Adipocyte (in vitro differentiated cells): ENCODE measurements around the gene UNC93A.
"Not testable (repeated sequence)": the region's sequence is repeated elsewhere in the genome, so short reads cannot be mapped to it uniquely, and the experiment has no call there.

ENCODE experiments used
- DNase-seq: peaks from one replicate; pipeline ENCODE4 v3.0.0-alpha.2; 2015; ENCODE audit warnings: low read depth
- H3K27me3 ChIP-seq: replicated peaks from 2 replicates; pipeline ENCODE4 v1.7.0; 2013; ENCODE audit warnings: mild to moderate bottlenecking, low read length, moderate library complexity; ENCODE audit not compliant: control insufficient read depth, insufficient read depth
- H3K36me3 ChIP-seq: 2 replicates; pipeline ENCODE4 v1.7.0; 2013; ENCODE audit warnings: low read length, mild to moderate bottlenecking, moderate library complexity; ENCODE audit not compliant: control insufficient read depth, insufficient read depth, severe bottlenecking
- H3K4me1 ChIP-seq: 2 replicates; pipeline ENCODE4 v1.7.0; 2013; ENCODE audit warnings: mild to moderate bottlenecking, low read length, moderate library complexity; ENCODE audit not compliant: control insufficient read depth, insufficient read depth
- H3K4me3 ChIP-seq: 2 replicates; pipeline ENCODE4 v1.7.0; 2013; ENCODE audit warnings: mild to moderate bottlenecking, low read length, moderate library complexity
- H3K9ac ChIP-seq: 2 replicates; pipeline ENCODE4 v1.7.0; 2013; ENCODE audit warnings: mild to moderate bottlenecking, low read length, moderate library complexity
- H3K9me3 ChIP-seq: 2 replicates; pipeline ENCODE4 v1.7.0; 2013; ENCODE audit warnings: mild to moderate bottlenecking, low read length, moderate library complexity; ENCODE audit not compliant: control insufficient read depth

The UNC93A gene

GRCh38 chr6:167255918-167256553, 35.1 kb upstream of the UNC93A start:
- H3K36me3 ChIP-seq = no peaks in the 10 kb centered on the region
- H3K9ac ChIP-seq = no peak overlapping the region
- no peak overlapping the region for H3K4me3 ChIP-seq
- H3K9me3 ChIP-seq = peaks cover 8% of the 10 kb centered on the region
- no peak for DNase-seq
- H3K27me3 ChIP-seq = peaks cover 3% of the 10 kb centered on the region
- H3K4me1 ChIP-seq = no peaks in the 10 kb centered on the region

- no peak for DNase-seq
- Histone ChIP-seq H3K9me3 (peaks cover 11% of the 10 kb centered on the region), H3K27me3 (no peaks in the 10 kb centered on the region)
Observed at GRCh38 chr6:167258646-167259045, 32.5 kb upstream of the UNC93A start.

GRCh38 chr6:167266057-167266829, 24.9 kb upstream of the UNC93A start:
- H3K4me3 ChIP-seq, H3K36me3 ChIP-seq, DNase-seq: not testable (repeated sequence)

More at GRCh38 chr6:167258646-167259045, 32.5 kb upstream of the UNC93A start:
- H3K4me1 ChIP-seq = no peaks in the 10 kb centered on the region
- H3K4me3 ChIP-seq = no peak overlapping the region
- H3K9ac ChIP-seq = no peak overlapping the region
- H3K36me3 ChIP-seq = no peaks in the 10 kb centered on the region

GRCh38 chr6:167266830-167267555, 24.1 kb upstream of the UNC93A start:
- Histone ChIP-seq H3K36me3 (no peaks in the 10 kb centered on the region), H3K9me3 (no peaks in the 10 kb centered on the region), H3K4me3 (no peak overlapping the region), H3K9ac (no peak overlapping the region), H3K27me3 (peaks cover 3% of the 10 kb centered on the region), H3K4me1 (no peaks in the 10 kb centered on the region)
- DNase-seq = no peak

More at GRCh38 chr6:167266057-167266829, 24.9 kb upstream of the UNC93A start:
- H3K9ac ChIP-seq, H3K27me3 ChIP-seq, H3K9me3 ChIP-seq, H3K4me1 ChIP-seq: not testable (repeated sequence)

GRCh38 chr6:167267556-167267898, 23.6 kb upstream of the UNC93A start:
- not testable (repeated sequence) for H3K9me3 ChIP-seq, H3K4me3 ChIP-seq, H3K27me3 ChIP-seq, DNase-seq, H3K4me1 ChIP-seq, H3K36me3 ChIP-seq, H3K9ac ChIP-seq

GRCh38 chr6:167267921-167268401, 23.2 kb upstream of the UNC93A start:
- DNase-seq = no peak
- no peaks in the 10 kb centered on the region for H3K4me1 ChIP-seq
- no peak overlapping the region for H3K9ac ChIP-seq
- H3K4me3 ChIP-seq = no peak overlapping the region
- H3K36me3 ChIP-seq = no peaks in the 10 kb centered on the region
- no peaks in the 10 kb centered on the region for H3K9me3 ChIP-seq
- H3K27me3 ChIP-seq = peaks cover 3% of the 10 kb centered on the region

GRCh38 chr6:167268683-167269280, 22.3 kb upstream of the UNC93A start:
- H3K4me3 ChIP-seq = no peak overlapping the region
- no peaks in the 10 kb centered on the region for H3K4me1 ChIP-seq
- H3K36me3 ChIP-seq = no peaks in the 10 kb centered on the region
- H3K27me3 ChIP-seq = peaks cover 3% of the 10 kb centered on the region
- no peaks in the 10 kb centered on the region for H3K9me3 ChIP-seq
- H3K9ac ChIP-seq = no peak overlapping the region
- no peak for DNase-seq

GRCh38 chr6:167270499-167271311, 20.4 kb upstream of the UNC93A start:
- no peaks in the 10 kb centered on the region for H3K9me3 ChIP-seq
- no peaks in the 10 kb centered on the region for H3K4me1 ChIP-seq
- H3K4me3 ChIP-seq = no peak overlapping the region
- H3K27me3 ChIP-seq = peaks cover 8% of the 10 kb centered on the region
- H3K36me3 ChIP-seq = no peaks in the 10 kb centered on the region
- no peak for DNase-seq
- H3K9ac ChIP-seq = no peak overlapping the region

GRCh38 chr6:167272151-167272550, 19.0 kb upstream of the UNC93A start:
- no peaks in the 10 kb centered on the region for H3K36me3 ChIP-seq
- no peaks in the 10 kb centered on the region for H3K4me1 ChIP-seq
- DNase-seq = no peak
- no peak overlapping the region for H3K4me3 ChIP-seq
- H3K9me3 ChIP-seq = no peaks in the 10 kb centered on the region
- peaks cover 13% of the 10 kb centered on the region for H3K27me3 ChIP-seq
- no peak overlapping the region for H3K9ac ChIP-seq

GRCh38 chr6:167272696-167273379, 18.3 kb upstream of the UNC93A start:
- H3K4me1 ChIP-seq = no peaks in the 10 kb centered on the region
- no peak for DNase-seq
- no peak overlapping the region for H3K4me3 ChIP-seq
- H3K36me3 ChIP-seq = no peaks in the 10 kb centered on the region
- no peaks in the 10 kb centered on the region for H3K9me3 ChIP-seq
- H3K27me3 ChIP-seq = peaks cover 15% of the 10 kb centered on the region
- no peak overlapping the region for H3K9ac ChIP-seq
